22Rv1 (cell line): ENCODE results near the gene FMN1.

Source experiments
- CTCF ChIP-seq: fragments of 450-650 bp; IDR thresholded peaks from 2 replicates; pipeline ENCODE4 v1.5.1; 2017; ENCODE audit warnings: mild to moderate bottlenecking
- ZFX ChIP-seq: fragments of 450-650 bp; IDR thresholded peaks from 2 replicates; pipeline ENCODE4 v1.6.1; 2017; ENCODE audit warnings: antibody characterized with exemption, borderline replicate concordance

GRCh38 chr15:32991619-32992111 lies 202.8 kb downstream of the FMN1 start:
- TF ChIP-seq CTCF (no peak), ZFX (no peak)
